ENCODE data around the gene LAMTOR1.

DNA sequence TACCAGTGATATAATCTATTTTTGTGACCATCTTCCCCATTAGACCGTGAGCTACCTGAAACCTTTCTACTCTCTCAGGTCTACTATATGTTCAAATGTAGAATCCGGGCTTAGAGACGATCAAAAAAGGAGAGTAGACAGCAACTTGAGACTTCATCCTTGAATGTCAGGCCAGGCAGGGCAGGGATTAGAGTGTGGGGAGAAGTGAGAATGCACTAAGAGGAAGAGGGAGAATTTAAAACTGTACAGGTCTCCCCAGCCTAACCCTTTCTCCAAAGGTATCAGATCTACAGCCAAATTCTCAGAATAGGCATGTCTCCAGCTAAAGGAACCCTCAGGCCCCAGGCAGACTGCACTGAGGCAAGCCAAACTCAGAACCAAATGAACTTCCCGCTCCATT, 935 bp downstream of the LAMTOR1 start:
- TF ChIP-seq POLR2A (IDR thresholded peaks at IDR 0.05) (no peak), EP300 (IDR thresholded peaks at IDR 0.05) (no peak), POLR2AphosphoS5 (IDR thresholded peaks at IDR 0.05) (no peak)
- TF ChIP-seq, protein P1, sequence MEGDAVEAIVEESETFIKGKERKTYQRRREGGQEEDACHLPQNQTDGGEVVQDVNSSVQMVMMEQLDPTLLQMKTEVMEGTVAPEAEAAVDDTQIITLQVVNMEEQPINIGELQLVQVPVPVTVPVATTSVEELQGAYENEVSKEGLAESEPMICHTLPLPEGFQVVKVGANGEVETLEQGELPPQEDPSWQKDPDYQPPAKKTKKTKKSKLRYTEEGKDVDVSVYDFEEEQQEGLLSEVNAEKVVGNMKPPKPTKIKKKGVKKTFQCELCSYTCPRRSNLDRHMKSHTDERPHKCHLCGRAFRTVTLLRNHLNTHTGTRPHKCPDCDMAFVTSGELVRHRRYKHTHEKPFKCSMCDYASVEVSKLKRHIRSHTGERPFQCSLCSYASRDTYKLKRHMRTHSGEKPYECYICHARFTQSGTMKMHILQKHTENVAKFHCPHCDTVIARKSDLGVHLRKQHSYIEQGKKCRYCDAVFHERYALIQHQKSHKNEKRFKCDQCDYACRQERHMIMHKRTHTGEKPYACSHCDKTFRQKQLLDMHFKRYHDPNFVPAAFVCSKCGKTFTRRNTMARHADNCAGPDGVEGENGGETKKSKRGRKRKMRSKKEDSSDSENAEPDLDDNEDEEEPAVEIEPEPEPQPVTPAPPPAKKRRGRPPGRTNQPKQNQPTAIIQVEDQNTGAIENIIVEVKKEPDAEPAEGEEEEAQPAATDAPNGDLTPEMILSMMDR (IDR thresholded peaks at IDR 0.05): no peak

All from suprapubic skin (tissue), 4 donors.